ENCODE data around the gene RENBP.

DNA sequence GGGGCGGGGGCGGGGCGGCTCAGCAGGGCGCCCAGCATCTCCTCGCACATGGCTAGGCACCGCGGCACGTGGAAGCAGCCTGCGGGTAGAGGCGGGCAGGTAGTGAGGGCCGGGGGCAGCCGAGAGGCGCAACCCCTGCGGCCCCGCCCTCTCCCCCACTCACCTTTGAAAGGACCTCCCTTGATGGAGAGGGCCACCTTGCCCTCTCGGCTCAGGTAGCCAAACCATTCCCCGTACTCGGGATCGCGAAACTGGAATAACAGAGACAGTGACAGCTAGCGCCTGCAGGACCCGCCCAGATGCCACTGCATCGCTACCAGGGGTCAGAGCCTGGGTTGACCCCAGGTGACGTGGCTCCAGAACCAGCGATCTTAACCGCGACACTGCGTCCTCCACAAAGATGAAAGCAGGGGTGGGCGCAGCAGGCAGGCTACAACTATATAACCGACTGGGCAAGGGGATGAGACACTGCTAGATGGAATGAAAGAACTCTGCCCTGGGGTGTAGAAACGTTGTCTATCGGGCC is 9.1 kb downstream of the RENBP start:
- TF ChIP-seq, protein P1, sequence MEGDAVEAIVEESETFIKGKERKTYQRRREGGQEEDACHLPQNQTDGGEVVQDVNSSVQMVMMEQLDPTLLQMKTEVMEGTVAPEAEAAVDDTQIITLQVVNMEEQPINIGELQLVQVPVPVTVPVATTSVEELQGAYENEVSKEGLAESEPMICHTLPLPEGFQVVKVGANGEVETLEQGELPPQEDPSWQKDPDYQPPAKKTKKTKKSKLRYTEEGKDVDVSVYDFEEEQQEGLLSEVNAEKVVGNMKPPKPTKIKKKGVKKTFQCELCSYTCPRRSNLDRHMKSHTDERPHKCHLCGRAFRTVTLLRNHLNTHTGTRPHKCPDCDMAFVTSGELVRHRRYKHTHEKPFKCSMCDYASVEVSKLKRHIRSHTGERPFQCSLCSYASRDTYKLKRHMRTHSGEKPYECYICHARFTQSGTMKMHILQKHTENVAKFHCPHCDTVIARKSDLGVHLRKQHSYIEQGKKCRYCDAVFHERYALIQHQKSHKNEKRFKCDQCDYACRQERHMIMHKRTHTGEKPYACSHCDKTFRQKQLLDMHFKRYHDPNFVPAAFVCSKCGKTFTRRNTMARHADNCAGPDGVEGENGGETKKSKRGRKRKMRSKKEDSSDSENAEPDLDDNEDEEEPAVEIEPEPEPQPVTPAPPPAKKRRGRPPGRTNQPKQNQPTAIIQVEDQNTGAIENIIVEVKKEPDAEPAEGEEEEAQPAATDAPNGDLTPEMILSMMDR (IDR thresholded peaks at IDR 0.05), result no peak
- no peak for TF ChIP-seq ZFX (IDR thresholded peaks at IDR 0.05; ENCODE audit: borderline replicate concordance)

All from 22Rv1 (cell line).